Caki2 (cell line): ENCODE data around the gene ZNF830. TPM values are rescaled to one million over a fixed set of nuclear protein-coding genes. Genes with fewer than 3 reads are reported as not detected.

Experiments used
- total RNA-seq: library from RNA; depleted of rRNA; stranded (reverse); fragments of >200 nt; shearing (Covaris generic); gene quantifications from 2 replicates; pipeline ENCODE4 v1.2.3, GENCODE V29; 2014; ENCODE audit warnings: low replicate concordance; rRNA removed

Gene ZNF830
- total RNA-seq, 1 experiment from 2014 or later: 9.8 TPM

Other genes starting within 250 kb of the ZNF830 start
- gene CCT6B, start 80 bp upstream of the ZNF830 start, total RNA-seq: 0.70 TPM in 1 of 2 replicates, not detected in the other
- gene LIG3, start 19.0 kb downstream of the ZNF830 start, total RNA-seq: 42.1 and 83.6 TPM in 2 replicates
- gene RFFL, start 102.2 kb downstream of the ZNF830 start, total RNA-seq: 75.3 and 76.0 TPM in 2 replicates
- 3.6 and 23.7 TPM in 2 replicates for gene RAD51D, start 158.3 kb downstream of the ZNF830 start, total RNA-seq
- not detected in 2 replicates for gene FNDC8, start 160.1 kb downstream of the ZNF830 start, total RNA-seq
- gene NLE1, start 180.8 kb downstream of the ZNF830 start, total RNA-seq: 39.3 and 53.6 TPM in 2 replicates
- not detected in 2 replicates for gene UNC45B, start 186.3 kb downstream of the ZNF830 start, total RNA-seq
- gene SLC35G3, start 232.9 kb downstream of the ZNF830 start, total RNA-seq: not detected in 2 replicates